Neural progenitor cell (in vitro differentiated cells): ENCODE data around the gene TBC1D14. TPM values are rescaled to one million over a fixed set of nuclear protein-coding genes. Genes with fewer than 3 reads are reported as not detected.

Experiments
- DNase-seq: peaks from one replicate; pipeline ENCODE4 v3.0.0-alpha.2; 2016; ENCODE audit warnings: low spot score
- H2AFZ ChIP-seq: fragments of 200-600 bp; sonication (generic); replicated peaks from 2 replicates; pipeline ENCODE4 v1.6.1; 2016; ENCODE audit warnings: antibody characterized with exemption
- H3F3A ChIP-seq: fragments of 200-600 bp; sonication (generic); 2 replicates; pipeline ENCODE4 v1.6.1; 2016; ENCODE audit warnings: antibody characterized with exemption, low read depth
- H3K27ac ChIP-seq: fragments of 200-600 bp; sonication (generic); 2 replicates; pipeline ENCODE4 v1.5.1; 2016; ENCODE audit warnings: mild to moderate bottlenecking
- H3K27me3 ChIP-seq: fragments of 200-600 bp; sonication (generic); 2 replicates; pipeline ENCODE4 v1.6.1; 2016; ENCODE audit warnings: mild to moderate bottlenecking, moderate library complexity
- H3K36me3 ChIP-seq: fragments of 200-600 bp; sonication (generic); 2 replicates; pipeline ENCODE4 v1.5.1; 2016
- H3K4me1 ChIP-seq: fragments of 200-600 bp; sonication (generic); 2 replicates; pipeline ENCODE4 v1.6.1; 2016; ENCODE audit warnings: mixed run types
- H3K4me2 ChIP-seq: fragments of 200-600 bp; sonication (generic); 2 replicates; pipeline ENCODE4 v1.6.1; 2016
- H3K4me3 ChIP-seq: fragments of 200-600 bp; sonication (generic); 2 replicates; pipeline ENCODE4 v1.5.1; 2016
- H3K79me2 ChIP-seq: fragments of 200-600 bp; sonication (generic); 2 replicates; pipeline ENCODE4 v1.6.1; 2016; ENCODE audit warnings: low read depth
- H3K9ac ChIP-seq: fragments of 200-600 bp; sonication (generic); 2 replicates; pipeline ENCODE4 v1.6.1; 2016
- H3K9me3 ChIP-seq: fragments of 200-600 bp; sonication (generic); 2 replicates; pipeline ENCODE4 v1.5.1; 2016; ENCODE audit warnings: low read depth
- H4K20me1 ChIP-seq: fragments of 200-600 bp; sonication (generic); 2 replicates; pipeline ENCODE4 v1.6.1; 2016; ENCODE audit warnings: low read depth
- H3K27ac Mint-ChIP-seq: 3 replicates; pipeline ENCODE4 v1.8.0; 2021; ENCODE audit warnings: mixed read lengths
- H3K27me3 Mint-ChIP-seq: 2 replicates; pipeline ENCODE4 v1.8.0; 2022; ENCODE audit warnings: low read depth, mild to moderate bottlenecking, inconsistent platforms, moderate library complexity, mixed read lengths; ENCODE audit not compliant: insufficient read depth
- H3K36me3 Mint-ChIP-seq: 3 replicates; pipeline ENCODE4 v1.8.0; 2021; ENCODE audit warnings: mixed read lengths
- H3K4me1 Mint-ChIP-seq: 3 replicates; pipeline ENCODE4 v1.8.0; 2021; ENCODE audit warnings: mixed read lengths
- H3K4me3 Mint-ChIP-seq: 3 replicates; pipeline ENCODE4 v1.8.0; 2021; ENCODE audit warnings: mild to moderate bottlenecking, moderate library complexity, mixed read lengths
- H3K9me3 Mint-ChIP-seq: 3 replicates; pipeline ENCODE4 v1.8.0; 2020; ENCODE audit warnings: mixed read lengths
- CTCF ChIP-seq: fragments of 200-600 bp; sonication (generic); IDR thresholded peaks from 2 replicates; pipeline ENCODE4 v1.5.1; 2017; ENCODE audit warnings: antibody characterized with exemption, mild to moderate bottlenecking
- EZH2 ChIP-seq: fragments of 200-600 bp; sonication (generic); IDR thresholded peaks from 2 replicates; pipeline ENCODE4 v1.6.1; 2017; ENCODE audit warnings: antibody characterized with exemption, mild to moderate bottlenecking, moderate library complexity
- EZH2phosphoT487 ChIP-seq: fragments of 200-600 bp; sonication (generic); IDR thresholded peaks from 2 replicates; pipeline ENCODE4 v1.6.1; 2017; ENCODE audit warnings: antibody characterized with exemption
- total RNA-seq: library from RNA; depleted of rRNA; stranded (reverse); fragments of >200 nt; gene quantifications from 2 replicates; pipeline ENCODE4 v1.2.3, GENCODE V29; 2015; ENCODE audit warnings: low replicate concordance

Gene TBC1D14
- total RNA-seq, 1 donor from 2014 or later = 47.9 TPM

- H3K4me3 Mint-ChIP-seq = no peak overlapping the region
- Histone ChIP-seq H2AFZ (no peak overlapping the region), H3K27ac (no peak overlapping the region), H3K4me1 (no peaks in the 10 kb centered on the region), H3F3A (no peaks in the 10 kb centered on the region), H3K9ac (no peak overlapping the region), H3K79me2 (no peaks in the 10 kb centered on the region), H4K20me1 (peaks cover 37% of the 10 kb centered on the region), H3K36me3 (no peaks in the 10 kb centered on the region), H3K9me3 (no peaks in the 10 kb centered on the region), H3K4me3 (no peak overlapping the region), H3K4me2 (no peak overlapping the region), H3K27me3 (no peaks in the 10 kb centered on the region)
- H3K27ac Mint-ChIP-seq = no peak overlapping the region
- H3K36me3 Mint-ChIP-seq = peaks cover 46% of the 10 kb centered on the region
- no peaks in the 10 kb centered on the region for H3K9me3 Mint-ChIP-seq
- TF ChIP-seq EZH2phosphoT487 (no peak), CTCF (no peak), EZH2 (no peak)
- H3K4me1 Mint-ChIP-seq = peaks cover 2% of the 10 kb centered on the region
- peaks cover 3% of the 10 kb centered on the region for H3K27me3 Mint-ChIP-seq
- no peak for DNase-seq
These were observed 34.2 kb upstream of the TBC1D14 start for GRCh38 chr4:6875431-6875831.

- Histone ChIP-seq H3K9me3 (no peaks in the 10 kb centered on the region), H2AFZ (no peak overlapping the region), H3K4me2 (no peak overlapping the region), H3K36me3 (no peaks in the 10 kb centered on the region), H3K27ac (no peak overlapping the region), H3K4me1 (no peaks in the 10 kb centered on the region), H3K27me3 (no peaks in the 10 kb centered on the region), H3K9ac (no peak overlapping the region), H3F3A (no peaks in the 10 kb centered on the region), H3K4me3 (no peak overlapping the region), H4K20me1 (peaks cover 31% of the 10 kb centered on the region), H3K79me2 (no peaks in the 10 kb centered on the region)
- TF ChIP-seq EZH2phosphoT487 (no peak), EZH2 (no peak), CTCF (no peak)
- H3K4me3 Mint-ChIP-seq = no peak overlapping the region
- peaks cover 47% of the 10 kb centered on the region for H3K36me3 Mint-ChIP-seq
- H3K27me3 Mint-ChIP-seq = peaks cover 3% of the 10 kb centered on the region
- peaks cover 2% of the 10 kb centered on the region for H3K4me1 Mint-ChIP-seq
- H3K27ac Mint-ChIP-seq = no peak overlapping the region
- DNase-seq = no peak
- H3K9me3 Mint-ChIP-seq = no peaks in the 10 kb centered on the region
These were observed 33.2 kb upstream of the TBC1D14 start for GRCh38 chr4:6876440-6876839.

GRCh38 chr4:6877067-6877466 lies 32.6 kb upstream of the TBC1D14 start:
- Mint-ChIP-seq H3K27me3 (peaks cover 3% of the 10 kb centered on the region), H3K27ac (no peak overlapping the region)
- H3K36me3 ChIP-seq = no peaks in the 10 kb centered on the region

More at GRCh38 chr4:6877067-6877466, 32.6 kb upstream of the TBC1D14 start:
- H3F3A ChIP-seq = no peaks in the 10 kb centered on the region
- TF ChIP-seq CTCF (no peak), EZH2phosphoT487 (no peak)
- Mint-ChIP-seq H3K36me3 (peaks cover 41% of the 10 kb centered on the region), H3K4me3 (no peak overlapping the region), H3K9me3 (no peaks in the 10 kb centered on the region), H3K4me1 (peaks cover 2% of the 10 kb centered on the region)
- no peak overlapping the region for H3K4me2 ChIP-seq
- no peaks in the 10 kb centered on the region for H3K27me3 ChIP-seq
- DNase-seq = no peak
- peaks cover 29% of the 10 kb centered on the region for H4K20me1 ChIP-seq
- H3K4me3 ChIP-seq = no peak overlapping the region
- no peak overlapping the region for H2AFZ ChIP-seq
- no peaks in the 10 kb centered on the region for H3K4me1 ChIP-seq
- H3K9ac ChIP-seq = no peak overlapping the region
- no peaks in the 10 kb centered on the region for H3K79me2 ChIP-seq
- no peaks in the 10 kb centered on the region for H3K9me3 ChIP-seq
- no peak overlapping the region for H3K27ac ChIP-seq
